GM12878 (cell line): ENCODE data around the gene RAI14. TPM values are rescaled to one million over a fixed set of nuclear protein-coding genes. Genes with fewer than 3 reads are reported as not detected.

ENCODE experiments used
- ATAC-seq: fragments of 200-7000 bp; cut with Tn5 transposase; 3 replicates; pipeline ENCODE4 v1.9.1; 2020; ENCODE audit warnings: mild to moderate bottlenecking, moderate library complexity
- BruUV-seq: library from RNA; stranded (reverse); fragments of 400-500 nt; replicated peaks from 2 replicates; lab custom pipeline; 2021; lab: Mats Ljungman, UMichigan
- CTCF ChIA-PET: fragments of 300-600 bp; sonication (Branson Sonifier 250); formaldehyde crosslinking; extraction: SDS; loops from one replicate; lab custom pipeline; 2021; ENCODE audit warnings: inconsistent platforms; lab: Yijun Ruan, JAX
- POLR2A ChIA-PET: fragments of 350-600 bp; formaldehyde crosslinking; extraction: SDS; loops from one replicate; lab custom pipeline; 2021; ENCODE audit warnings: inconsistent platforms; lab: Charles Lee
- RAD21 ChIA-PET: fragments of 300-600 bp; sonication (Branson Sonifier 250); formaldehyde crosslinking; loops from one replicate; lab custom pipeline; 2023; ENCODE audit warnings: antibody characterized with exemption; ENCODE audit not compliant: unreplicated experiment; lab: Charles Lee
- SMC1A ChIA-PET: fragments of 300-600 bp; sonication (Branson Sonifier 250); formaldehyde crosslinking; loops from one replicate; lab custom pipeline; 2023; ENCODE audit not compliant: unreplicated experiment, uncharacterized antibody; lab: Charles Lee
- DNase-seq: peaks from one replicate; pipeline ENCODE4 v3.0.0-alpha.2; 2011; ENCODE audit warnings: low read depth, low spot score
- FAIRE-seq: peaks from 3 replicates; lab custom pipeline; 2011; peaks lifted over from hg19 to GRCh38; lab: Jason Lieb, UNC
- H2AFZ ChIP-seq: 2 replicates; pipeline ENCODE4 v1.6.0; 2011; ENCODE audit warnings: low read depth, low read length, control low read depth; ENCODE audit not compliant: control insufficient read depth
- H3K27ac ChIP-seq: 2 replicates; pipeline ENCODE4 v1.5.1; 2011; ENCODE audit warnings: control low read depth; ENCODE audit not compliant: control insufficient read depth, insufficient read depth
- H3K27me3 ChIP-seq, 2 experiments: replicated peaks in 1 of 2; 2 replicates each; pipeline versions ENCODE4 v1.6.0 to v1.6.1; 2011; ENCODE audit warnings: low read length in 1 of 2; ENCODE audit not compliant: control insufficient read depth in 2 of 2, insufficient read depth in 2 of 2
- H3K36me3 ChIP-seq, 2 experiments: 2 replicates each; pipeline ENCODE4 v1.5.1; 2011; ENCODE audit warnings: low read length in 1 of 2; ENCODE audit not compliant: control insufficient read depth in 2 of 2, insufficient read depth in 2 of 2
- H3K4me1 ChIP-seq: 2 replicates; pipeline ENCODE4 v1.6.1; 2011; ENCODE audit warnings: mild to moderate bottlenecking, low read length, moderate library complexity, mixed read lengths; ENCODE audit not compliant: control insufficient read depth, insufficient read depth
- H3K4me2 ChIP-seq: 2 replicates; pipeline ENCODE4 v1.6.0; 2011; ENCODE audit warnings: control low read depth; ENCODE audit not compliant: control insufficient read depth, insufficient read depth
- H3K4me3 ChIP-seq: fragments of 200-600 bp; sonication (generic); 2 replicates; pipeline ENCODE4 v1.5.1; 2016
- H3K79me2 ChIP-seq: 2 replicates; pipeline ENCODE4 v1.6.0; 2011; ENCODE audit warnings: low read length; ENCODE audit not compliant: control insufficient read depth, insufficient read depth
- H3K9ac ChIP-seq: 2 replicates; pipeline ENCODE4 v1.8.0; 2011; ENCODE audit warnings: low read length, control low read depth, mixed read lengths; ENCODE audit not compliant: control insufficient read depth, insufficient read depth
- H3K9me3 ChIP-seq: replicated peaks from 3 replicates; pipeline ENCODE4 v1.5.1; 2011; ENCODE audit warnings: mild to moderate bottlenecking, low read length; ENCODE audit not compliant: control insufficient read depth, insufficient read depth
- H4K20me1 ChIP-seq: 2 replicates; pipeline ENCODE4 v1.6.0; 2011; ENCODE audit not compliant: control insufficient read depth, insufficient read depth
- HDAC6 ChIP-seq: fragments of 200-600 bp; sonication (generic); IDR thresholded peaks from one replicate; pipeline ENCODE4 v1.8.0; 2017; ENCODE audit warnings: antibody characterized with exemption; ENCODE audit not compliant: unreplicated experiment
- SUPT20H ChIP-seq: IDR thresholded peaks from 2 replicates; pipeline ENCODE4 v1.6.1; 2011; ENCODE audit warnings: low read depth, mild to moderate bottlenecking, low read length, moderate library complexity, borderline replicate concordance; ENCODE audit not compliant: control insufficient read depth
- WGBS: methylation state at CpG from one replicate; pipeline ENCODE4 v1.1.6; 2016; ENCODE audit warnings: low lambda C conversion rate; ENCODE audit not compliant: insufficient replicate concordance, insufficient coverage; ENCODE audit errors: missing lambda C conversion rate; 5-methylcytosine and 5-hydroxymethylcytosine counted together
- in situ Hi-C: fragments of 300-500 bp; cut with MboI; formaldehyde crosslinking; loops from 9 replicates; pipeline ENCODE4 v1.14.3; 2018; ENCODE audit warnings: mixed read lengths
- intact Hi-C: fragments of 100-400 bp; cut with micrococcal nuclease; formaldehyde crosslinking; loops from one replicate; pipeline ENCODE4 v1.14.2; 2022; ENCODE audit not compliant: unreplicated experiment
- polyA plus RNA-seq, 11 experiments: library from polyadenylated mRNA; depleted of rRNA in 4 of 11; unstranded in 6 of 11; stranded (reverse) in 5 of 11; fragments of >200 nt; fragmentation: Nextera tagmentation in 4 of 11; fragmentation: Illumina TruSeq in 1 of 11; extraction: Ambion mirVana in 4 of 11; extraction: Trizol in 1 of 11; gene quantifications; 1 replicate in 1 of 11; 2 replicates in 10 of 11; pipeline versions ENCODE4 v1.2.1 to v1.2.3, GENCODE V29; 2011 to 2016; ENCODE audit warnings: inconsistent platforms in 2 of 11, missing spikeins in 2 of 11, low read depth in 1 of 11
- total RNA-seq, 4 experiments: library from RNA; depleted of rRNA in 3 of 4; stranded (reverse); fragments of >200 nt in 3 of 4; fragmentation: Illumina TruSeq in 1 of 4; extraction: Trizol in 1 of 4; gene quantifications; 2 replicates each; pipeline versions ENCODE4 v1.2.1 to v1.2.3, GENCODE V29; 2013 to 2021
- TF ChIP-seq, protein P1 (sequence below): fragments of 150-350 bp; IDR thresholded peaks from 2 replicates; pipeline ENCODE4 v1.6.1; 2016; ENCODE audit warnings: low read depth, low read length

RAI14 gene
- total and polyA plus RNA-seq, 10 of the 15 experiments (the other 5 are each of a cell fraction or from before 2014, with no cell fraction given): 0.18 to 4.6 (median 1.9) TPM

DNA sequence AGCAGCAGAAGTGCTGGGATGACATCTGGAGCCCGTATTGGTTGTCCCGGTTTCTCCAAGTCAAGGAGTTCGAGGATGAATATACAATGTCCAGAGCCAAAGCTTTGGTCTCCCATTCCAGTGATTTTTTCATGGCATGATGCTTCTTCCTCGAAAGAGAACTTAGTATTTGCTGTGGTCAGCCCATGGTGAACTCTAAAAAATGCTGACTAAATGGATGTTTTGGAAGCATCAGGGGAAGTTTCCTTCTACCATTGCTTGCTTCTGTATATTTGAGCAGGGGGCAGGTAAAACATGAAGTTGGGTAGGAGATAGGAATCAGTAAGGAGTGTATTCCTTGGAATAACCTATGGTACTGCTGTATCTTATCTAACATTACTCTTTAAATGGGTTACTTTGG, 191.4 kb downstream of the RAI14 start (continued):
- TF ChIP-seq, protein P1, sequence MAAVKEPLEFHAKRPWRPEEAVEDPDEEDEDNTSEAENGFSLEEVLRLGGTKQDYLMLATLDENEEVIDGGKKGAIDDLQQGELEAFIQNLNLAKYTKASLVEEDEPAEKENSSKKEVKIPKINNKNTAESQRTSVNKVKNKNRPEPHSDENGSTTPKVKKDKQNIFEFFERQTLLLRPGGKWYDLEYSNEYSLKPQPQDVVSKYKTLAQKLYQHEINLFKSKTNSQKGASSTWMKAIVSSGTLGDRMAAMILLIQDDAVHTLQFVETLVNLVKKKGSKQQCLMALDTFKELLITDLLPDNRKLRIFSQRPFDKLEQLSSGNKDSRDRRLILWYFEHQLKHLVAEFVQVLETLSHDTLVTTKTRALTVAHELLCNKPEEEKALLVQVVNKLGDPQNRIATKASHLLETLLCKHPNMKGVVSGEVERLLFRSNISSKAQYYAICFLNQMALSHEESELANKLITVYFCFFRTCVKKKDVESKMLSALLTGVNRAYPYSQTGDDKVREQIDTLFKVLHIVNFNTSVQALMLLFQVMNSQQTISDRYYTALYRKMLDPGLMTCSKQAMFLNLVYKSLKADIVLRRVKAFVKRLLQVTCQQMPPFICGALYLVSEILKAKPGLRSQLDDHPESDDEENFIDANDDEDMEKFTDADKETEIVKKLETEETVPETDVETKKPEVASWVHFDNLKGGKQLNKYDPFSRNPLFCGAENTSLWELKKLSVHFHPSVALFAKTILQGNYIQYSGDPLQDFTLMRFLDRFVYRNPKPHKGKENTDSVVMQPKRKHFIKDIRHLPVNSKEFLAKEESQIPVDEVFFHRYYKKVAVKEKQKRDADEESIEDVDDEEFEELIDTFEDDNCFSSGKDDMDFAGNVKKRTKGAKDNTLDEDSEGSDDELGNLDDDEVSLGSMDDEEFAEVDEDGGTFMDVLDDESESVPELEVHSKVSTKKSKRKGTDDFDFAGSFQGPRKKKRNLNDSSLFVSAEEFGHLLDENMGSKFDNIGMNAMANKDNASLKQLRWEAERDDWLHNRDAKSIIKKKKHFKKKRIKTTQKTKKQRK: no peak
- no peak for TF ChIP-seq SUPT20H

DNA sequence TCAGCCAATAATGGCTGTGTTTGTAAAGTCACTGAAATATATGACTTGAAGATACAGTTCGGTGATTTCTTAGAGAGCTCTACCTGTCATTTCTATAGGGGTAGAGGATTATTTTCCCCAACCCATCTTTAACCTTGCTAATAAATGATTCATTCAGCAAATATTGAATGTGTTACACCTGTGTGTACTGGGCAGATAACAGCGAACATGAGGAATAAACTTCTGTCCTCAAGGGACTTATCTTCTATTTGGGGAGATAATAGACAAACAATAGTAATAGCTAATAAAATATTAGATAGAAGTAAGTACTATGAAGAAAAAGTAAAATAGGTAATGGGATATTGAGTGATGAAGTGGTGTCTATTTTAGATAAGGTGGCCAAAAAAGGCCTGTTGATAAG, 192.1 kb downstream of the RAI14 start:
- 67% methylated on average over 2 of the region's 2 CpGs for WGBS

More for the DNA sequence above, 192.1 kb downstream of the RAI14 start:
- RAD21 ChIA-PET: no interaction called here
- DNase-seq (no peak), FAIRE-seq (no peak), ATAC-seq (no peak)
- H4K20me1 ChIP-seq: no peaks in the 10 kb centered on the region
- H3K36me3 ChIP-seq: no peaks in the 10 kb centered on the region
- intact Hi-C loops: no loop called here
- no peak overlapping the region for H2AFZ ChIP-seq
- SMC1A ChIA-PET: no interaction called here
- no peaks in the 10 kb centered on the region for H3K27me3 ChIP-seq
- in situ Hi-C loops: no loop called here
- H3K4me1 ChIP-seq: no peaks in the 10 kb centered on the region
- POLR2A ChIA-PET: no interaction called here
- TF ChIP-seq HDAC6: no peak
- TF ChIP-seq, all 136 proteins: peak for 0
- Histone ChIP-seq H3K4me2 (no peak overlapping the region), H3K27ac (no peak overlapping the region), H3K9ac (no peak overlapping the region), H3K79me2 (no peaks in the 10 kb centered on the region), H3K9me3 (no peaks in the 10 kb centered on the region), H3K4me3 (no peak overlapping the region)
- no TSS peak for BruUV-seq
- CTCF ChIA-PET: interaction anchor here (1.4 kb wide), 1 partner anchor 109 kb away, joined by 3 read pairs; no protein-coding TSS in a partner anchor
